HG03196 (cell line): ENCODE results near the gene RPTOR.
"Not testable (repeated sequence)": the region's sequence is repeated elsewhere in the genome, so short reads cannot be mapped to it uniquely, and the experiment has no call there.

Source experiments
- ATAC-seq: cut with Tn5 transposase; IDR thresholded peaks from one replicate; pipeline ENCODE4 v1.9.1; 2021; ENCODE audit not compliant: unreplicated experiment

The RPTOR gene, protein sequence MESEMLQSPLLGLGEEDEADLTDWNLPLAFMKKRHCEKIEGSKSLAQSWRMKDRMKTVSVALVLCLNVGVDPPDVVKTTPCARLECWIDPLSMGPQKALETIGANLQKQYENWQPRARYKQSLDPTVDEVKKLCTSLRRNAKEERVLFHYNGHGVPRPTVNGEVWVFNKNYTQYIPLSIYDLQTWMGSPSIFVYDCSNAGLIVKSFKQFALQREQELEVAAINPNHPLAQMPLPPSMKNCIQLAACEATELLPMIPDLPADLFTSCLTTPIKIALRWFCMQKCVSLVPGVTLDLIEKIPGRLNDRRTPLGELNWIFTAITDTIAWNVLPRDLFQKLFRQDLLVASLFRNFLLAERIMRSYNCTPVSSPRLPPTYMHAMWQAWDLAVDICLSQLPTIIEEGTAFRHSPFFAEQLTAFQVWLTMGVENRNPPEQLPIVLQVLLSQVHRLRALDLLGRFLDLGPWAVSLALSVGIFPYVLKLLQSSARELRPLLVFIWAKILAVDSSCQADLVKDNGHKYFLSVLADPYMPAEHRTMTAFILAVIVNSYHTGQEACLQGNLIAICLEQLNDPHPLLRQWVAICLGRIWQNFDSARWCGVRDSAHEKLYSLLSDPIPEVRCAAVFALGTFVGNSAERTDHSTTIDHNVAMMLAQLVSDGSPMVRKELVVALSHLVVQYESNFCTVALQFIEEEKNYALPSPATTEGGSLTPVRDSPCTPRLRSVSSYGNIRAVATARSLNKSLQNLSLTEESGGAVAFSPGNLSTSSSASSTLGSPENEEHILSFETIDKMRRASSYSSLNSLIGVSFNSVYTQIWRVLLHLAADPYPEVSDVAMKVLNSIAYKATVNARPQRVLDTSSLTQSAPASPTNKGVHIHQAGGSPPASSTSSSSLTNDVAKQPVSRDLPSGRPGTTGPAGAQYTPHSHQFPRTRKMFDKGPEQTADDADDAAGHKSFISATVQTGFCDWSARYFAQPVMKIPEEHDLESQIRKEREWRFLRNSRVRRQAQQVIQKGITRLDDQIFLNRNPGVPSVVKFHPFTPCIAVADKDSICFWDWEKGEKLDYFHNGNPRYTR (N-terminal part only)

DNA sequence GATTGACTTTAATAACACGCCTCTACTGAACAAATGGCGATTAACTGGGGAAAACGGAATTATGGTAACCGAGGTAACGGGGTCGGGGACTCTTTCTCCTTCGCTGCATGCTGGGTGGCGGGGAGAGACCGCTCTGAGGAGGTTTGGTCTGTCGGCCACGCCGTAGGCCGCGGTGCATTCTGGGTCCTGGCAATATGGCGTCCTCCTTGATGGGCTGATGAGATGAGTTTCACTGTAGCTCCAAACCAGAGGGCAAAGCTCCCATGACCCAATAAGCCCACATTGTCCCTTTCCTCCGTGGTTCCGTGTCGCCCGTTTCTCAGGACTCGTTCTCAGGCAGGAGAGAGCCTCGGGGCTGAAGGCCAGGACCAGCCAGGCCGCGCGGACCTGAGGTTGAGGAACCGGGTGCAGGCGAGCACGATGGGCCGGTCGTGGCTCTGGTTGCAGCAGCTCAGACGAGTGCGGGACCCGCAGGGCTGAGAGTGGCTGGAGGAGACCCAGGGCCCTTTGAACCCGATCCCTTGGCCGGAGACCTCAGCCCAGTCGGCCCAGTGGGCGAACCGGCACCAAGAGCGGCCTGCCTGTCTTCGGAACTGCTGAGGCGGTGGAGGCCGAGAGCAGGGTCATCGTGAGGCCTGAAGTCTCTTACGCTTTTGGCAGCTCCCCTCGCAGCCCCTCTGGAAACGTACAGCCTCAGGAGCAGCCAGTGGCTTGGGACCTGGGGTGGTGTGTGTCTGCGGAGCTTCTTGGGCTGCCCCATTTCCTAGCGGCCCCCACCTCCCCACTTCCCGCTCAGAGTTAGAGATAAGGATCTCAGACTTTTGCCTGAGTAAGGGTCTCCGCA, at the start of gene RPTOR:
TSS of gene RPTOR (plus strand) at position 184 of the 844 bp plus-strand sequence. CDS start 792 bp downstream, outside the sequence.
- peak; percentile 85 for ATAC-seq

DNA sequence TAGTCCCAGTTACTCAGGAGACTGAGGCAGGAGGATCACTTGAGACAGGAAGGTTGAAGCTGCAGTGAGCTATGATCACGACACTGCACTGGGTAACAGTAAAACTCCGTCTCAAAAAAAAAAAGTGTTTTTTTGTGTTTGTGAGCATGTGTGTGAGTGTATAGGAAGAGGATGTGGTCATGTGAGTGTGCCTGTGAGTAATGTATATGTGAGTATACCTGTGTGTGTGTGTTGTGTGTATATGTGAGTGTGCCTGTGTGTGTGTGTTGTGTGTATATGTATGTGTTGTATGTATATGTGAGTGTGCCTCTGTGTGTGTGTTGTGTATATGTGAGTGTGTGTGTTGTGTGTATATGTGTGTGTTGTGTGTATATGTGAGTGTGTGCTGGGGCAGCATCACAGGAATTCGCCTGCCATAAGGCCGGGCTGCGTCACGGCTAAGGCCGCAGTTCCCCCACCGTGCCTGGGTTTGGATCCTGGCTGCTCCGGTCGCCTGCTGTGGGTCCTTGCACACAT, 46.9 kb upstream of the RPTOR start:
- no peak for ATAC-seq

DNA sequence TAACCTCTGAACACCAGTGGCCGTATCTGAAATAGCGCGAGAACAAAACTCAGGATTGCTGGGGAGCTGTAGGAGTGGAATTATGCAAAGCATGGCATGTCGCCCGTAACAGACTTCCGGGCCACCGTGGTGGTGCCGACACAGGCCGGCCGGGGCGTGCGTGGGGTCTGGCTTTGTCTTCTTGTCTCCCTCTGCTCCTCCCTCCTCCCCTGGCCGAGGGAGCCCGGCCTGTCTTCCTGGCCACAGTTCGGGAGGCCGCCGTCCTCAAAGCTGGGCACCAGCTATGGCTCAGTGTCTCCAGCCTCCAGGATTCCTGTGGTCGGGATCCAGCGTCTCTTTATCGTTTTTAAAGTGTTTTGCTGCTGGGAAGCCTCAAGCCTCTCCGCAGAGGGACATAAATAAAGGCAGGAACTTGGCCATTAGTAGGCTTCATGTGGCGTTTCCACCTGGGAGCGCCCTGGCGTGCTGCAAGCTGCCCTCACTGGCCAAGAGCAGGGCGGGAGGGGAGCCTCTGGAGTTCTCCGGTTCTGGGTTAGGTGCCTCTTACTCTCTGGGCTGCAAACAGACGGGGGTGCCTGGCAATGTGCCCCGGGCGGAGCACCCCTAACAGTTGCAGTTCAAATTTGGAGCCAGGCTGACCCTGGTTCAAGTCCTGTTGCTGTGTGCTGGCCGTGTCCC, 46.3 kb upstream of the RPTOR start:
- ATAC-seq, result no peak

DNA sequence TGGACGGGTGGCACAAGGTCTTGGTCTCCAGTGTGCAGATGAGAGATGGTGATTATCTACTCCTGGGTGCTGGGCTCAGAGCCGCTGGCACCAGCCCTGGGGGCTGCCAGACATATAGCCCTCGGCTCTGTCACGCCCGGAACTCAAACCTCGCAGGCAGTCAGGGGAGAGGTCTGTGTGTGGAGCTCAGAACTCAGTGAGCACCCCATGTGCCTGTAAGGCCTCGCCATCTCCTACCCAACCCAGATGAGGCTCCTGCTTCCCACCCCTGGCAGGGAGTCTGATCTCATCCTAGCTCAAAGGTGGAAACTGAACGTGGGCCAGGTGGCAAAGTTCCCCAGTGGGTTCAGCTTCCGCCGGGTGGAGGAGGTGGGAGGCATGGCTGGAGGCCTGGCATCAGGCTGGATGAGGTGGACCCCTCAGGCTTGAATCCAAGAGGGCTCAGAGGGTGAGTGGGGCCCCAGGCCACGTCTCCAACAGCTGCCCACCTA, 45.7 kb upstream of the RPTOR start:
- no peak for ATAC-seq

DNA sequence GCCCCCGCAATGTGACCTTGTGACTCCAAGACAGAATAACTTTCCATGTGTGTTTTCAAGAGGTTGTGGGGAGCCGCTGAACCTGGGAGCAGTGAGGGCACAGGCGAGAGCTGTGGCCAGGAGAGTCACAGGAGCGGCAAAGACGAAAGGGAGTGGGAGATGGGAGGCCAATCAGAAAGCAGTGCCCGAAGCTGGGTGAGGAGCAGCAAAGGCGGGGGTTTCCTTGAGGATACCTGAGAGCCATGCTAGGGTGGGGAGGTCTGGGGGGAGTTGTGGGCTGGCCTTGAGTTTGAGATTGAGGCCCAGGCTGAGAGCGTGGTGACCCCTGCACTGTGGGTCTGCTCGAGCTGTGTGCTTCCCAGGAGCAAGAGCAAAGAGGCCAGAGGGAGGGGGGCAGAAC, 45.1 kb upstream of the RPTOR start:
- no peak for ATAC-seq

DNA sequence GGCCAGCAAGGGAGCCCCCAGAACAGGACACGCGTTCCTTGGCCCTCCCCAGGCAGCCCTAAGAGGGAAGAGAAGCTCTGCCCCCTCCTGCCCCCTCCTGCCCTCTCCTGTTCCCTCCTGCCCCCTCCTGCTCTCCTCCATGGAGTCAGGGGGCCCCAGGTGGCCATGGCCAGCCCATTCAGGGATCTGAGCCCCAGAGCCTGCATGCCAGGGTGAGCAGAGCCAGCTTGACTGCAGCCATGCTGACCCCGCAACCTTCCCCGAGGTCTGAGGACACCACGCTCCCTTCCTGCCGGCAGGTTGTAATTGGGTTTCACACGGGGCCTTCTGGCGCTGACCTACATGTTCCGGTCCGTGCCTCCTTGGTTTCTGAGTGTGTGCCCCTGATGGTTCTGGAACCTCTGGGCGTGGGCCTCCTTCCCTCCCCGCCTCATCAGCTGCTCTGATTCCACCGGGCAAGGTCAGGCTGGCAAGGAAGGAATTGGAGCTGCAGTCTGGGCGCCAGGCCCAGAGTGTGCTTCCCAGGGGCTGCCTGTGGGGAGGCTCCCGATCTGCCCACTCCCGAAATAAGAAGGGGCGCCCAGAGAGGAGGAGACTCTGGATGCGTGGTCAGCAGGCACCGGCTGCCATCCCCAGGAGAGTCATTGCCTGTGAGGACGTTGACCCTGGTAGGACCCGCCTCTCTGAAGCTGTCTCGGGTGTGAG, 44.5 kb upstream of the RPTOR start:
- no peak for ATAC-seq

DNA sequence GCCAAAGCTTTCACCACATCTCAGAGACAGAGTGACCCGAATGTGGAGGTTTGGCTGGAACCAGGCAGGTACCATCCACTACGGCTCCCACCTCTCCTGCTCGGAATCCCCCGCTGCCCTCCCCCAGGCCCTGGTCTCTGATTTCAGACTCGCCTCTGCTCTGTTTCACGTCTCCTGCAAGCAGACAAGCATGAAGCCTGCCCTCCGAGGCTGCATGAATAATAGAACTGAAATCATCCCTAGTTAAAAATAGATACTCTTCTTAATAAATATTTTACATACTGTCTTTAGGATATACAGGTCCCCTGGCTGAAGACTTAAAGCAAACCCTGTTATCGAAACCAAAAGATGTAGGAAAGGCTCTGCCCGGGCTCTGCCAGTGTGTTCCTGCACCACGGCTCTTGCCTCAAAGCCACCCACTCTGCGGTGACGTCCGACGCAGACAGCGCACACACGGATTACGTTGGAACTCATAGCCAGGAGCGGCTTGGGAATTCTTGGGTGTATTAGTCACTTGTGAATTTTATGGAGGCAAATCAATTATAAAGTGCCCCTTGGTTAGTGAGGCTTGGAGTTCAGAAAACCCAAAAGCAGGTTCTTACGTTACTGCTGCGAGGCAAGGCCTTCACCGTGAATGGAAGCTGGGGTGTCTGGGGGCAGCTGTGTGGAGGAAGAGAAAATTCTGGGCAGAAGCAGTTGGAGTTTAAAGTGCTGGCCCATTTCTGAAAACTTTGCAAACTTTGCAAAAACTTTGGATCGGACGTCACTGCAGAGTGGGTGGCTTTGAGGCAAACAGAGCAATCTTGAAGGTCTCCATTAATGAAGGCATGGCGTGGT, 42.7 kb upstream of the RPTOR start:
- ATAC-seq, result no peak

DNA sequence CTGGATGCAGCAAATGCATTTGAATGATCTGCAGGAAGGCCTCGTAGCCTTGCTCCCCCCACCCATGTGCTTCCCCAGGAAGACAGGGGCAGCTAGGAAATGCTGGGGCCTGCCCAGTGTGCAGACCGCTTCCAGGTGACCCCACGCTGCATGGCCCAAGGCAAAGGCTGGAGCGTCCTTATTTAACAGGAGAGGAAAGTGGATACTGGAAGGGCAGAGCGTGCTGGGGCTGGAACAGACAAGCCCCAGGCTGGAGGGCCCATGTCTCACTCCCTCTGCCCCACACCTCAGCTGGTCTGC, 42.1 kb upstream of the RPTOR start:
- no peak for ATAC-seq

DNA sequence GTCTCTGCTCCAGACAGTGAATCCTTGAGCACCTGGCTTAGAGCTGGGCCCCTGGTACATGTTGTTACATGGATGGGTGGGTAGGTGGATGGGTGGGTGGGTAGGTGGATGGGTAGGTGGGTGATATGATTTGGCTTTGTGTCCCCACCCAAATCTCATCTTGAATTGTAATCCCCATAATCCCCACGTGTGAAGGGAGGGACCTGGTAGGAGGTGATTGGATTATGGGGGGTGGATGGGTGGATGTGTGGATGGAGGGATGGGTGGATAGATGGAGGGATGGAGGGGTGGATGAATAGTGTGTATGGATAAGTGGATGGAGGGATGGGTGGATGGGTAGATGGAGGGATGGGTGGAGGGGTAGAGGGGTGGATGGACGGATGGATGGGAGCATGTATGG, 41.6 kb upstream of the RPTOR start:
- no peak for ATAC-seq

DNA sequence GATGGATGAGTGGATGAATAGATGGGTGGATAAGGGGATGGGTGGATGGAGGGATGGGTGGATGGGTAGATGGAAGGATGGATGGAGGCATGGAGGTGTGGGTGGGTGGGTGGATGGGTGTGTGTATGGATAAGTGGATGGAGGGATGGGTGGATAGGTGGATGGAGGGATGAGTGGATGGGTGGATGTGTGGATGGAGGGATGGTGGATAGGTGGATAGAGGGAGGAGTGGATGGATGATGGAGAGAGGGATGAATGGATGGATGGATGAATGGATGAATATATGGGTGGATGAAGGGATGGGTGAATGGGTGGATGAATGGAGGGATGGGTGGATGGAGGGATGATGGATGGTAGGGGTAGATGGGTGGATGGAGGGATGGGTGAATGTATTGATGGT, 40.7 kb upstream of the RPTOR start:
- ATAC-seq, result no peak

DNA sequence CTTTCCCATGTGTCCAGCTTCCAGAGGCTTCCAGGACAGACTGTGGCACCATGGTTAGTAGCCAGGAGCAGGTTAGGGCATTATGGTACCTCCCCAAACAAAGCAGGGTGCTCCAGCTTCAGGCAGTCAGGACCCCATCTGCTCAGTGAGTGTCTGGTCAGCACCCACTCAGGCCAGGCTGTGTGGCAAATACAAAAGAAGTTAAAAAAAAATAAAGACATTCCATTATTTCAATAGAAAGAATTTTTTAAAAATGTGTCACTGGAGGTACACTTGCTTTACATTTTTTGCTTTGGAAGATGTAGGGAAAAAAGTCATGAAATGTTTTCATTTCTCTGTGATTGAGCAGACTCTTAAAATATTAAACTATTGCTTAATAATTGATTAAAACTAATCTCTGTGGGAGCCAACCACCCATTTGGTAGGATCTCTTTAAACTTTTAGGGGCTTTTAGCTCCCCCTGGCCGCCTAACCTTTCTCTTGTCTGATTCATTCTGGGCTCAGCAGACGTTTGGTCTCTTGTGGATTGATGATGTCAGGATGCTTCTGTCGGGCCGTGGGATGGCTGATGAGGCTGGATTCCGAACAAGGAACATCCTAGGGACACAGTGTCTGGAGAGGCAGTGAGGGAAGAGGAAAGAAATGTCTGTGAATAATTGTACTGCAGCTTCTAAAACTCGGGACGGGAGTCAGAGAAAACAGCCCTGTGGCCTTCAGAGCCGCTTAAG, 39.8 kb upstream of the RPTOR start:
- no peak for ATAC-seq

DNA sequence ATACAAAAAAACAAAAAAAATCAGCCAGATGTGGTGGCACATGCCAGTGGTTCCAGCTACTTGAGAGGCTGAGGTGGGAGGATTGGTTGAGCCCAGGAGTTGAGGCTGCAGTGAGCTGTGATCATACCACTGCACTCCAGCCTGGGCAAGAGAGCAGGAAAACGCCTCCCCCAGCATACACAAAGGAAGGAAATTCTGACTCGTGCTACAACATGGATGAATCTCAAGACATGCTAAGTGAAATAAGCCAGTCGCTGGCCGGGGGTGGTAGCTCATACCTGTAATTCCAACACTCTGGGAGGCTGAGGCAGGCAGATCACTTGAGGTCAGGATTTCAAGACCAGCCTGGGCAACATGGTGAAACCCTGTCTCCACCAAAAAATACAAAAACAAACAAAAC, 37.5 kb upstream of the RPTOR start:
- ATAC-seq, result not testable (repeated sequence)

DNA sequence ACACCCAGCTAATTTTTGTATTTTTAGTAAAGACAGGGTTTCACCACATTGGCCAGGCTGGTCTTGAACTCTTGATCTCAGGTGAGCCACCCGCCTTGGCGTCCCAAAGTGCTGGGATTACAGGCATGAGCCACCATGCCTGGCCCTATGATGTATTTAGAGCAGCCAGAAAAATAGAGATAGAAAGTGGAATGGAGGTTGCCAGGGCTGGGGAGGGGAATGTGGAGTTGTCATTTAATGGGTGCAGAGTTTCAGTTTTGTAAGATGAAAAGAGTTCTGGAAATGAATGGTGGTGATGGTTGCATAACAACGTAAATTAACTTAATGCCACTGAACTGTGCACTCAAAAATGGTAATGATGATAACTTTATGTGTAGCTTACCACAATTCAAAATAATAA, 36.7 kb upstream of the RPTOR start:
- ATAC-seq, result no peak

DNA sequence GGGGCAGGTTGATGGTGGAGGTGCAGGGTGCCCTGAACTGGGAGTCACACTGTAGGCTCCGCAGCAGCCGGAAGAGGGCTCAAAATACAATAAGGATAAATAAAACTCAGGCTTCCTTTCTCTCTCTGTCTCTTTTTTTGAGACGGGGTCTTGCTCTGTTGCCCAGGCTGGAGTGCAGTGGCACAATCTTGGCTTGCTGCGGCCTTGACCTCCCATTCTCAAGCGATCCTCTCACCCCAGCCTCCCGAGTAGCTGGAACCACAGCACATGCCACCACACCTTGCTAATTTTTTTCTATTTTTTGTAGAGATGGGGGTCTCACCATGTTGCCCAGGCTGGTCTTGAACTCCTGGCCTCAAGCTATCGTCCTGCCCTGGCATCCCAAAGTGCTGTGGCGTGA, 35.3 kb upstream of the RPTOR start:
- ATAC-seq, result no peak

DNA sequence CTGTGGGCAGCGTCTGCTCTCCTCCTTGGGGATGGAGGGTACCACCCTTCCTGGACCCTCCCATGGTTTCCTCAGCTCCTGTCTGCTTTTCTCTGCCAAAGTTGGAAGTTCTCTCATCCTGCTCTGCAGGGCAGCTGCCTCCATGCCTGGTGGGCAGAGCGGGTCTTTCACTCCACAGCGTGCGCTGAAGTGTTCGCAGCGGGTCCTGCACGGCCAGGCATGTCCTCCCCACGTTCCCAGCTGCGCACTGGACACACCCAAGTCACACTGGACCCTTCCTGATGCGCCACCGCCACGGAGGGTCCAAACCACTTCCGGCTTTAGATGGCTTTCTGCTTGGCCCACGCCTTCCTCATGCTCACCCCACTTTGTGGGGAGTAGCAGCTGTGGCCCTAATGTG, 34.5 kb upstream of the RPTOR start:
- no peak for ATAC-seq

DNA sequence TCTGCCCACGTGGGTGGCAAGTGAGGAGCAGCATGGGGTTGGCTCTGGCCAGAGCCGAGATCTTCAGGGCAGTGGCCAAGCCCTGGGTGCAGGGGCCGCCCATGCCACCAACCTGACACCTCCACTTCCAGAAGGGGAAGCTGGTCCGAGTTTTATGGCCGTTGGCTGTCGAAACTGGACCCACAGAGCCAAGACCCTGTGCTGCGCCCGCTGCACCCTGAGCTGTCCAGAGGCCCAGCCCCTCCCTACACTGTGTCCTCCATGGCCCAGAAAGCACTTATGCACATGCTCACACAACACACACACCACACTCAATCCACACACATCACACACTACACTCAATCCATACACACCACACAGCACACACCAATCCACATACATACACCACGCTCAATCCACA, 33.9 kb upstream of the RPTOR start:
- ATAC-seq, result no peak

DNA sequence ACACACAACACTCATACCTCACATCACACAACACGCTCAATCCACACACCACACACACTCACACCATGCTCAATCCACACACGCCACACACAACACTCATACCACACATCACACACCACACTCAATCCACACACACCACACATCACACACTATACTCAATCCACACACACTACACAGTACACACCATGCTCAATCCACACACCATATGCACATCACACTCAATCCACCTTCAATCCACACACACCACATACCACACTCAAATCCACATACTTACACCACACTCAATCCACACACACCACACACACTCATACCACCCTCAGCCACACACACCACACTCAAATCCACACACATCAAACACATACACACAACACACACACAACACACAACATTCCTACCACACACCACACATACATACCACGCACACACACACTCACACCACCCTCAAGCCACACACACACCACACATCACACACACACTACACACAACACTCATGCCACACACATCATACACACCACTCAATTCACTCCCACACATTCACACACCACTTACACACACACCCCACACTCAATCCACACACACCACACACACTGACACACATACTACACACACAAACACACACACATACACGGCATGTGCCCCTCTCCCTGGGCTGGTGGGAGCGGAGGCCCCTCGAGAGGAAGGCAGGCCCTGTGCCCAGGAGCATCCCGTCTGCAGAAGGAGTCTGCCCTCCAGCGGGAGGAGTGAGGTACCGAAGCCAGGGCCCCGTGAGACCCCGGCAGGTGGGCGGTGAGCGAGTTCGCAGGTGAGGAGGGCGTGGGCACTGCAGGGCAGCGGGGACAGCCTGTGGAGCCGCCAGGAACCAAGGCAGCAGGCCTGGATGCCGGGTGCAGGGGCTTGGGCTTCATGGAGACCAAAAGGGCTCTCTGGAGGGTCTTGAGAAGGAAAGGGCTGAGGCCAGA, 33.1 kb upstream of the RPTOR start:
- no peak for ATAC-seq
